Measurements from ENCODE around the gene VEGFD.
"Not testable (repeated sequence)": the region's sequence is repeated elsewhere in the genome, so short reads cannot be mapped to it uniquely, and the experiment has no call there.

VEGFD gene

GRCh38 chrX:15335135-15336022 lies 48.8 kb downstream of the VEGFD start, which contains the start of gene PIGA:
PIGA (minus strand) TSS chrX:15335523; CDS start chrX:15331930, 3,593 bp downstream.
- Mint-ChIP-seq H3K9me3 (no peaks in the 10 kb centered on the region), H3K27ac (peak within 1 kb of the TSS; percentile 95), H3K4me1 (peaks cover 13% of the 10 kb centered on the region), H3K4me3 (peak within 1 kb of the TSS; percentile 80), H3K36me3 (peaks cover 53% of the 10 kb centered on the region)
- DNase-seq (ENCODE audit: low spot score in 2 of 2) (peak; percentile 64 to 88), ATAC-seq (peak; percentile 96)

- Mint-ChIP-seq H3K9me3 (no peaks in the 10 kb centered on the region), H3K36me3 (peaks cover 61% of the 10 kb centered on the region), H3K27ac (peak overlapping the region; percentile 95), H3K4me3 (peak overlapping the region; percentile 80), H3K4me1 (peaks cover 13% of the 10 kb centered on the region)
- no peak for DNase-seq (ENCODE audit: low spot score in 2 of 2)
- ATAC-seq = peak; percentile 3
Observed at GRCh38 chrX:15334561-15334960, 49.7 kb downstream of the VEGFD start.

- peaks cover 8% of the 10 kb centered on the region for H3K4me1 Mint-ChIP-seq
- no peaks in the 10 kb centered on the region for H3K9me3 Mint-ChIP-seq
- H3K4me3 Mint-ChIP-seq = no peak overlapping the region
- peaks cover 98% of the 10 kb centered on the region for H3K36me3 Mint-ChIP-seq
- ATAC-seq = no peak
- no peak overlapping the region for H3K27ac Mint-ChIP-seq
- no peak for DNase-seq (ENCODE audit: low spot score in 2 of 2)
Observed at GRCh38 chrX:15328821-15329220, 55.4 kb downstream of the VEGFD start.

- no peak overlapping the region for H3K4me3 Mint-ChIP-seq
- ATAC-seq = no peak
- peaks cover 8% of the 10 kb centered on the region for H3K4me1 Mint-ChIP-seq
- peaks cover 99% of the 10 kb centered on the region for H3K36me3 Mint-ChIP-seq
- no peak overlapping the region for H3K27ac Mint-ChIP-seq
- no peaks in the 10 kb centered on the region for H3K9me3 Mint-ChIP-seq
- no peak for DNase-seq (ENCODE audit: low spot score in 2 of 2)
Observed at GRCh38 chrX:15328131-15328530, 56.1 kb downstream of the VEGFD start.

- Mint-ChIP-seq H3K9me3 (no peaks in the 10 kb centered on the region), H3K27ac (no peak overlapping the region), H3K4me1 (no peaks in the 10 kb centered on the region), H3K36me3 (peaks cover 95% of the 10 kb centered on the region), H3K4me3 (no peak overlapping the region)
- DNase-seq (ENCODE audit: low spot score in 2 of 2) = no peak
- ATAC-seq = no peak
Observed at GRCh38 chrX:15322472-15322871, 61.7 kb downstream of the VEGFD start.

- Mint-ChIP-seq H3K36me3 (peaks cover 91% of the 10 kb centered on the region), H3K4me3 (no peak overlapping the region), H3K9me3 (no peaks in the 10 kb centered on the region), H3K27ac (no peak overlapping the region), H3K4me1 (no peaks in the 10 kb centered on the region)
- ATAC-seq (no peak), DNase-seq (ENCODE audit: low spot score in 2 of 2) (no peak)
Observed at GRCh38 chrX:15322072-15322471, 62.1 kb downstream of the VEGFD start.

- Mint-ChIP-seq H3K27ac (no peak overlapping the region), H3K9me3 (no peaks in the 10 kb centered on the region), H3K4me3 (no peak overlapping the region), H3K4me1 (no peaks in the 10 kb centered on the region), H3K36me3 (peaks cover 86% of the 10 kb centered on the region)
- DNase-seq (ENCODE audit: low spot score in 2 of 2) = no peak
- ATAC-seq = no peak
Observed at GRCh38 chrX:15321447-15321846, 62.8 kb downstream of the VEGFD start.

GRCh38 chrX:15320297-15320696 lies 63.9 kb downstream of the VEGFD start:
- H3K4me3 Mint-ChIP-seq = no peak overlapping the region
- H3K4me1 Mint-ChIP-seq = no peaks in the 10 kb centered on the region
- no peak for ATAC-seq
- H3K27ac Mint-ChIP-seq = no peak overlapping the region
- H3K36me3 Mint-ChIP-seq = peaks cover 75% of the 10 kb centered on the region
- H3K9me3 Mint-ChIP-seq = no peaks in the 10 kb centered on the region
- DNase-seq (ENCODE audit: low spot score in 2 of 2) = no peak

- ATAC-seq (no peak), DNase-seq (ENCODE audit: low spot score in 2 of 2) (no peak)
- Mint-ChIP-seq H3K4me3 (no peak overlapping the region), H3K9me3 (no peaks in the 10 kb centered on the region), H3K4me1 (no peaks in the 10 kb centered on the region), H3K36me3 (peaks cover 62% of the 10 kb centered on the region), H3K27ac (no peak overlapping the region)
Observed at GRCh38 chrX:15319075-15319474, 65.1 kb downstream of the VEGFD start.

- Mint-ChIP-seq H3K9me3 (no peaks in the 10 kb centered on the region), H3K27ac (no peak within 1 kb of the TSS), H3K36me3 (peaks cover 27% of the 10 kb centered on the region), H3K4me1 (no peaks in the 10 kb centered on the region), H3K4me3 (no peak within 1 kb of the TSS)
- DNase-seq (ENCODE audit: low spot score in 2 of 2) = no peak
- no peak for ATAC-seq
Observed at GRCh38 chrX:15315509-15315908, 68.7 kb downstream of the VEGFD start, which contains the start of gene ASB11. ASB11 (minus strand) TSS chrX:15315640; CDS start chrX:15315605, 35 bp downstream.

- Mint-ChIP-seq H3K27ac (no peak overlapping the region), H3K9me3 (no peaks in the 10 kb centered on the region), H3K4me3 (no peak overlapping the region), H3K36me3 (peaks cover 16% of the 10 kb centered on the region), H3K4me1 (no peaks in the 10 kb centered on the region)
- no peak for DNase-seq (ENCODE audit: low spot score in 2 of 2)
- ATAC-seq = no peak
Observed at GRCh38 chrX:15314472-15314871, 69.7 kb downstream of the VEGFD start.

- Mint-ChIP-seq H3K27ac (no peak overlapping the region), H3K4me1 (no peaks in the 10 kb centered on the region), H3K36me3 (no peaks in the 10 kb centered on the region), H3K9me3 (no peaks in the 10 kb centered on the region), H3K4me3 (no peak overlapping the region)
- DNase-seq (ENCODE audit: low spot score in 2 of 2) (no peak), ATAC-seq (no peak)
Observed at GRCh38 chrX:15311119-15311518, 73.1 kb downstream of the VEGFD start.

GRCh38 chrX:15310117-15310516 lies 74.1 kb downstream of the VEGFD start:
- DNase-seq (ENCODE audit: low spot score in 2 of 2) = no peak
- no peak for ATAC-seq
- H3K4me1 Mint-ChIP-seq = no peaks in the 10 kb centered on the region
- no peak overlapping the region for H3K27ac Mint-ChIP-seq
- no peak overlapping the region for H3K4me3 Mint-ChIP-seq
- H3K9me3 Mint-ChIP-seq = no peaks in the 10 kb centered on the region
- no peaks in the 10 kb centered on the region for H3K36me3 Mint-ChIP-seq

- not testable (repeated sequence) for H3K36me3 Mint-ChIP-seq; H3K9me3 Mint-ChIP-seq; H3K4me1 Mint-ChIP-seq; DNase-seq (ENCODE audit: low spot score in 2 of 2); H3K4me3 Mint-ChIP-seq; ATAC-seq; H3K27ac Mint-ChIP-seq
Observed at GRCh38 chrX:15305899-15306298, 78.3 kb downstream of the VEGFD start.

- H3K9me3 Mint-ChIP-seq = no peaks in the 10 kb centered on the region
- no peak overlapping the region for H3K4me3 Mint-ChIP-seq
- ATAC-seq (peak; percentile 98), DNase-seq (ENCODE audit: low spot score in 2 of 2) (peak; percentile 2 to 52)
- H3K36me3 Mint-ChIP-seq = no peaks in the 10 kb centered on the region
- peak overlapping the region; percentile 82 for H3K27ac Mint-ChIP-seq
- peaks cover 8% of the 10 kb centered on the region for H3K4me1 Mint-ChIP-seq
Observed at GRCh38 chrX:15301924-15302323, 82.3 kb downstream of the VEGFD start.
